H1 (cell line): Measurements from ENCODE around the gene SPATS2.

Experiments used
- CTCF ChIP-seq, 3 experiments: IDR thresholded peaks; 1 replicate in 2 of 3; 2 replicates in 1 of 3; pipeline versions ENCODE4 v1.5.1 to v1.6.1; 2011; ENCODE audit warnings: low read length in 3 of 3, mild to moderate bottlenecking in 3 of 3, inconsistent platforms in 2 of 3, low read depth in 1 of 3, moderate library complexity in 1 of 3; ENCODE audit not compliant: insufficient read depth in 1 of 3; ENCODE audit errors: control extremely low read depth in 1 of 3
- JUN ChIP-seq: IDR thresholded peaks from 2 replicates; pipeline ENCODE4 v1.6.1; 2011; ENCODE audit warnings: low read depth, mild to moderate bottlenecking, improper control_type of control experiment, low read length
- POLR2AphosphoS5 ChIP-seq: IDR thresholded peaks from 2 replicates; pipeline ENCODE4 v1.6.1; 2011; ENCODE audit warnings: low read depth, low read length

DNA sequence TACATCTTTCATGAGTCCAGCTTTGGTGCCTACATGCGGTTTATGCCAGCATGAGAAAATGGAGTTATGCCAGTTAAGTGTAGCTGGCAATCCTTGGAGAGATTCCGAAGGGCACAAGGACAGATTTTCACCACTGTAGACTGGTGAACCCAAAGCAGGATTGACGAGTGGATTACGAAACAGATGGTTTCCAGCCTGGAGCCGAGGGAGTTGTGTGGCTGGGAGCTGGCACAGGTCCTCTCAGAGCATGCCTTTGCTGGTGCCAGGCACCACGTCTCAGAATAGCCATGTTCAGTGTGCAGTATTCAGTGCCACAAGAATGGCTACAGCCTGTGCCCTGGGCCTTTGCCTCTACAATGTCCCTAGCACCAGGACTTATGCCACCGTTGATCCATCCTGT, 184.8 kb downstream of the SPATS2 start:
- no peak for TF ChIP-seq POLR2AphosphoS5
- TF ChIP-seq CTCF (IDR thresholded peaks at IDR 0.05; ENCODE audit: control extremely low read depth in 1 of 3, insufficient read depth in 1 of 3, low read depth in 1 of 3, low read length in 3 of 3): no peak
- no peak for TF ChIP-seq JUN
